HG02588 (cell line): ENCODE data around the gene DHX36.

Experiments used
- ATAC-seq: cut with Tn5 transposase; IDR thresholded peaks from one replicate; pipeline ENCODE4 v1.9.1; 2021; ENCODE audit warnings: mild to moderate bottlenecking, moderate library complexity; ENCODE audit not compliant: unreplicated experiment

The DHX36 gene

GRCh38 chr3:154323891-154324738 is at the start of gene DHX36:
TSS of gene DHX36 (minus strand) at chr3:154324487. CDS start at chr3:154324416, 71 bp downstream.
- ATAC-seq, result peak; percentile 97

- ATAC-seq, result no peak
Observed at GRCh38 chr3:154367221-154367620, 42.9 kb upstream of the DHX36 start.

GRCh38 chr3:154364849-154365248 is 40.6 kb upstream of the DHX36 start:
- ATAC-seq, result no peak

DNA sequence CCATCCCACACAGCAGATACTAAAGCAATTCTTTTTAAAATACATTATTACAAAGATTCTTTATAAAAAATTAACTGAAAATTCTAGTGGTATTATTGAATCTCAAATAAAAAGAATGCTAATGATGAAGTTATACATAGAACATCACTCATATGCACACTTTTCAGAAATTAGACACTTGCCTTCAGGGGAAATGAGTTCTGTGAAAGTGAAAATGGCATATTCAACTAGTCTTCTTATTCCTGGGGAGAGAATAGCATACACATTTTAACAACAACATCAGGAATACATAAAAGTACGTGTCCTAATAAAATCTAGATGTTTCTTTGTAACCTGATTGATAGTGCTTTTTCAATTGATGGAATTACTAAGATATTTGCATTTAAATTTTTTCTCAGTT is 36.8 kb upstream of the DHX36 start:
- no peak for ATAC-seq

DNA sequence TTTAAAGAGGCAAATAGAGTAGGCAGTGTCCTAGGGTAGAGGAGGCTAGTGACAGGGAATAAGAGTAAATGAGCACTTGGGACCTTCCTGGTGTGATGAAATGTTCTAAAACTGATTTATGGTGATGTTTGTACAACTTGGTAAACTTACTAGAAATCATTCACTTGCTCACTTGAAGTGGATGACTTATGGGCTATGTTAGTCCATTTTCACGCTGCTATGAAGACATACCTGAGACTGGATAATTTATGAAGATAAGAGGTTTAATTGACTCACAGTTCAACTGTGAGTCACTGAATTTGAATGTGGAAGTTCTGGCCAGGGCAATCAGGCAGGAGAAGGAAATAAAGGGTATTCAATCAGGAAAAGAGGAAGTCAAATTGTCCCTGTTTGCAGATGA is 31.7 kb upstream of the DHX36 start:
- ATAC-seq, result no peak

GRCh38 chr3:154349223-154349622 is 24.9 kb upstream of the DHX36 start:
- ATAC-seq, result no peak

- ATAC-seq, result no peak
Observed at GRCh38 chr3:154345422-154346122, 21.3 kb upstream of the DHX36 start.

DNA sequence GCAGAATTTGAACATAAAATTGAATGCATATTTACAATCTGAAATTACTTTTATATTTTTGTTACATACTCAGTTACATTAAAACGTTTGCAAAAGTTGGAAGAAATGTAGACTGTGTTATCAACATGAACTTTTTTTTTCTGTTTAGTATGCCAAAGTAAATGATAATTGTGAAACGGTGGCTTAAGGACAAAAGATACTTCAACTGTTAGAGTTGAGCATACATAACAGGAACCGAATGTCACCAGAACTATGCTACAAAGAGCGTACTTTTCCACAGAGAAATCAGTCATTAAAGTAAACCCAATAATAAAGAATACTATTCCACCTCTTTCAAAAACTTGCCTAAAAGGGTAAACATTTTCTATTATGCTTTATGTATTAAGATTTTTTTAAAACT is 14.3 kb upstream of the DHX36 start:
- ATAC-seq, result no peak

DNA sequence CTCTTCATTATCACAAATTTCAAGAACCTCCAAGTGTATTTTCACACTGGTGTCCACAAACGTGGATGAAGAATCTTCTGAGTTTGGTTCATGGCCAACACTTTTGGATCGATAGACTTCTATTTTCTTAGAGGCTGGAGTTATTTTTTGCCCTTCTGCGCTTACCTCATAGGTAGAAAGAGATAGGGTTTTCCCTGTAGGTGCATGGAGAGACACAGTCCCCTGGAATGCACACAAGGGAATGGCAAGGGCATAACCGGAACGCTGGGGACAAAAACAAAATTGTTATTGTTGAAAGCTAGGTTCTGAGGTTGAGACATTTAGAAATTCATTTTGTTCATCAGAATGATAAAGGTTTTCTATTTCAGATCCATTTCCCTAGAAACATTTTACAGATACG is 13.7 kb upstream of the DHX36 start:
- ATAC-seq, result no peak

- ATAC-seq, result no peak
Observed at GRCh38 chr3:154334973-154335420, 10.7 kb upstream of the DHX36 start.

GRCh38 chr3:154327871-154328270 is 3.6 kb upstream of the DHX36 start:
- no peak for ATAC-seq

DNA sequence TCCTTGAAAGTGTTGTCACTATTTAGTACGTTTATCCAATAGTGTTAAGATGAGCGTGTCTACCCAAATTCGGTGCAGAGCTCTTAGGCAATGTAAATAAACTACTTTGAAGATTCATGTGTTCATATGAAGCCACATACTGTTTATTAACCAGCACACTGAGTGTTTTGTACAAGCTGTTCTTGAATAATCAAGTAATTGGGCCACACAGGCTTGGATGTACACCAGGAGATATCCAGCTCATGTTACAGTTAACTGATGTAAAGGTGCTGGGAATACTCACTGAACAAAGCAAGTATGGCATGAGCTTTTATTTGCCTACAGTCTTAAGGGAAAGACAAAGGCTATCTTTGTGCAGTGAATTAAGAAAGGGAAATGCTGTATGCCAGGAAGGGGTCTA is 632 bp upstream of the DHX36 start:
- no peak for ATAC-seq

DNA sequence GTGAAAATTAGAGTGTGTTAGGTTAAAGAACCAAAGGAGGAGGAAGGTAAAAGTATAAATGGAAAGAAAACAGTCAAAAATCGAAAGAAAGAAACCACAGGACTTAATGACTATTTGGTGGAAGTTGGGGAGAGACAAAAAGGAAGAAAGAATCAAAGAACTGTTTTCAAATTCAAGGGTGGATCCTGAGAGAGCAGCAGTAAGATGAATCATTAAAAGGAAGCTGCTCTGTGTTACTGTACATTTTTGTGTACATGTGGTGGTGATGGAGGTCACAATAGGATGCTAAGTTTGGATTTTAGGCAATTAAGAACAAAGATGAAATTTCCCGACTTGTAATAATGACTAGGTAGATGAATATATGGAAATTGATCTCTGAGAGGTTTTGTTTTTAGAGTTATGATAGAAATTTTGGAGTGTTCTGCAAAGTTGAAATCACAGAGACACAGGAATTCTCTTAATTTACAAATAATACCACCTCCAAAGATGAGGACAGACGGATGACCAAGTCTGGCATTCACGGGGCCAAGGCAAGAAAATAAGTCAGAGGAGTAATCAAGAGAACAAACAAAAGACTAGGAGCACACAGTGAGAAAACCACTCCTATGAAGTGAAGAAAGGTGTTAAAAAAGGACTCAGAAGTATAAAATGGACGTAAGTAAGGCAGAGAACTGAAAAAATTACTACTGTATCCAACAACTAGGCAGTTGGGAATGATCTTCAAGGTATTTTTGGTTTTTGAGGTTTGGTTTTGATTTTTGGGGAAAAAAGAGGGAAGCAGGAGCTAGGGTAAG is 7.1 kb downstream of the DHX36 start:
- no peak for ATAC-seq

GRCh38 chr3:154314152-154314551 is 10.1 kb downstream of the DHX36 start:
- no peak for ATAC-seq

GRCh38 chr3:154310840-154311239 is 13.4 kb downstream of the DHX36 start:
- ATAC-seq, result no peak

- ATAC-seq, result no peak
Observed at GRCh38 chr3:154307363-154307762, 16.9 kb downstream of the DHX36 start.

DNA sequence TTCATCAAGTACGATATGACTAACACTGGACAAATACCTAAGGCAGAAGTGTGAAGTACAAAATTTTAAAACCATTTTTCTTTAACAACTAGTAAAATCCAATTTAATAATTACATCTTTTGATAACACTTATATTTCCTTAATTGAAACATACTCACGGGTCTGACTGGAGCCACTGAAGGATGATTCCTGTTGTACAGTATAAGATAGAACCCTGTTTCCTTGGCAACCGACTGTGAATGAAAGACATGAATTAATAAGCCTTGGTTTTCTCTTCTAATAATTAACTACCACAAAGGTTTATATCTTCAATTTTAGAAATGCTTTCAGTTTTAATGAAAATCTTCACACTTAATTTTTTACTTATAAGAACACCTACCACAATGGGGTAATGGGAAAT is 19.4 kb downstream of the DHX36 start:
- no peak for ATAC-seq

- no peak for ATAC-seq
Observed at GRCh38 chr3:154304116-154304786, 20.0 kb downstream of the DHX36 start.

DNA sequence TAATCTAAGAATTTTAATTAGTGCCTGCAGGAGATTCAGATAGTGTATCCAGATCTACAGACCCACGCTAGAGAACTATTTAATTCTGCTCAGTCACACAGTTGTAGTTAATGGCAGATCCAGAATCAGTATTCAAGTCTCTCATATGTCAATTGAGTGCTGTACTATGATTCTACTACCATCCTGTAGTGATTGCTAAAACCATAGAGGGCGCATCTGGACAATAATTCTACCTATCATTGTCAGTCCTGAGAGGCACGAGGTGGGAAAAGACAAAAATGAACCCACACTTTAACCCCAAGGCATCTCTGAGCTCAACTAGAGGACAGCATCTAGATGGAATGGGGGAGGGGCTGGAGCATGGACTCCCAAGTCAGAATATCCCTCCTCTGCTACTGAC is 22.7 kb downstream of the DHX36 start:
- no peak for ATAC-seq

GRCh38 chr3:154294016-154294415 is 30.3 kb downstream of the DHX36 start:
- no peak for ATAC-seq

- ATAC-seq, result no peak
Observed at GRCh38 chr3:154290187-154290586, 34.1 kb downstream of the DHX36 start.
